Measurements from ENCODE around the gene KRT5. TPM values are rescaled to one million over a fixed set of nuclear protein-coding genes. Genes with fewer than 3 reads are reported as not detected.

KRT5 gene
- total RNA-seq, result not detected

DNA sequence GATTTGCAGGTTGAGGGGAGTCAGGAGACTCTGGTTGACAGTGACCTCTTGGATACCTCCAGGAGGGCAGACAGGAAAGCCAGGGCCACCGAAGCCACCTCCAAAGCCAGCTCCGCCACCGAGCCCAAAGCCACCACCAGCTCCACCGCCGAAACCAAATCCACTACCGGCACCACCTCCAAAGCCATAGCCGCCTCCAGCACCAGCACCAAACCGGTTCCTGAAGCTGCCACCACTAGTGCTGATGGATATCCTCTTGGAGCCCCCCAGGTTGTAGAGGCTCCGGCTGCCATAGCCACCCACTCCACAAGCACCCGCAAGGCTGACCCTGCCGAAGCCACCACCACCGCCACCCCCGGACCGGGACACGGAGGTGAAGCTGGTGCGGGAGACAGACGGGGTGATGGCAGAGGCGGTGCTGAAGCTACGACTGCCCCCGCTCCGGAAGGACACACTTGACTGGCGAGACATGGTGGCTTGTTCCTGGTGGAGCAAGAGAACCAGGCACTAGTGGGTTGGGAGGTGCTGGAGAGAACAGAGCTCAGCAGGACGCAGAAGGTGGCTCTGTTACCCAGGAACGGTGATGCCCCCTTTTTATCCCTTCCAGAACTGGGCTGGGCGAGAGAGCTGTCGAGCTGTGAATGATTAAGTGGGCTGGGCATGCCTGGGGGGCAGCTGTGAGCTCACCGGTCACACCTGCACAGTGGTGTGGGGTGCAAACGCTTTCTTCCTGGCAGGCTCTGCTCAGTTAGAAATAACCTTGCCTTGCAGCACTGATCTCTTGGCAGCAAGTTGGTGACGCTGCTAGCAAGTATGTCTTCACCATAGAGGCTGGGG, at the start of gene KRT5:
TSS of gene KRT5 (minus strand) at position 569 of the 837 bp plus-strand sequence. CDS start at position 471, 98 bp downstream.

DNA sequence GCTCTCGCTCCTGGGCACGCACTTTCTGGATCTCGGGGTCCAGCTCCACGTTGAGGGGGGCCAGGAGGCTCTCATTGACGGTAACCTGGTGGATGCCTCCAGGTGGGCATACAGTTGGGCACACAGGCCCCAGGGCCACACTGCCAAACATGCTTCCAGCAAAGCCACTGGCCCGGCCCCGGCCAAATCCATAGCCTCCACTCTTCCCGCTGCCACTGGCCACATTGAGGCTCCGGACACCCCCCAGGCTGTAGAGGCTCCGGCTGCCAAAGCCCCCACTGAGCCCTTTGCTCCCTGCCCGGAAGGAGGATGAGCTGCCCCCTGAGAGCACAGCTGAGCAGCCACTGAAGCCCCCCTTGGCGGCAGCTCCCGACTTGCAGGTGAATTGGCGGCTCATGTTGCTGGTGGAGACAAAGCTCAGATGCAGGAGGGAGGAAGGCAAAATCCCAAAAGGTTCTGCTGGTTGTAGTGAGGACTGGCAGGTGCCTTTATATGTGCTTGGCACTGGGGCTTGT, 32.5 kb upstream of the KRT5 start, which contains the start of gene KRT71:
TSS of gene KRT71 (minus strand) at position 465 of the 515 bp plus-strand sequence. CDS start at position 397, 68 bp downstream.

DNA sequence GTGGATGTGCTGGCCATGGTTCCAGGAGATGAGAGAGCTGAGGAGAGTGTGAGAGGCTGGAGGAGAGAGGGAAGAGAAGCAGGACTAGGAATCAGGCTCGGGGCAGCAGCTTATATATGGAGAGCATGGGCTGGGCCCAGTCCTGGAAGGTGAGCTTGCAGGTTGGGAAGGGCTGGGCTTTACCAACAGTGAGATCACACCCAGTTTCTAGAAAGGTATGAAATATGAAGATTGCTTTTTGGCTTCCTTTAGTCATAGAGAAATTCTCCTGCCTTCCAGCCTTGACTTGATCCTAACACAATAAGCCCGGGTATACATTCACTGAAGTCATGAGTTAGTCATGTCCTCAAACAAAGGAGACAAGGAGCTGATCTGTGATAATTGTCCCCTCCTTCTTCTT, 27.0 kb downstream of the KRT5 start, which contains the start of gene KRT6A:
TSS of gene KRT6A (minus strand) at position 86 of the 400 bp plus-strand sequence. CDS start at position 17, 69 bp downstream.

DNA sequence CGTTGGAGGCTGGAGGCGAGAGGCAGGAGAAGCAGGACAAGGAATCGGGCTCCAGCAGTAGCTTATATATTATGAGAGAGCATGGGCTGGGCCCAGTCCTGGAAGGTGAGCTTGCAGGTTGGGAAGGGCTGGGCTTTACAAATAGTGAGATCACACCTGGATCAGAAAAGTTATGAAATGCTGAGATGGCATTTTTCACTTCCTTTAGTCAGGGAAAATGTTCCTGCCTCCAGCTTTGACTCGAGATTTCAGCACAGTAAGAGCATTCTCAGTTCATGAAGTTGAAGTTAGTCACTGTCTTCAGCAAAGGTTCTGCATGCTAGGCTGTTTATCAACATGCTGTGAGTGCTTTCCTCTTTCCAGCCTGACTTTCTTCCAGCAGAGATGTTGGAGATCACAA, 46.4 kb downstream of the KRT5 start, which contains the start of gene KRT6C:
TSS of gene KRT6C (minus strand) at position 38 of the 400 bp plus-strand sequence. CDS start 68 bp downstream, outside the sequence.

Other genes starting within 250 kb of the KRT5 start
- gene KRT86, start 245.7 kb downstream of the KRT5 start, total RNA-seq, result under 1 TPM in 1 of 2 experiments, not detected in 1; 0.18 TPM
- gene KRT81, start 228.9 kb downstream of the KRT5 start, total RNA-seq, result not detected
- not detected for gene KRT83, start 199.0 kb downstream of the KRT5 start, total RNA-seq
- gene KRT85, start 152.9 kb downstream of the KRT5 start, total RNA-seq, result not detected
- gene KRT84, start 134.7 kb downstream of the KRT5 start, total RNA-seq, result not detected
- not detected for gene KRT82, start 114.1 kb downstream of the KRT5 start, total RNA-seq
- gene KRT75, start 86.0 kb downstream of the KRT5 start, total RNA-seq, result not detected
- not detected for gene KRT6B, start 68.2 kb downstream of the KRT5 start, total RNA-seq
- gene KRT6C, start 46.6 kb downstream of the KRT5 start, total RNA-seq, result not detected
- gene KRT6A, start 27.1 kb downstream of the KRT5 start, total RNA-seq, result not detected
- not detected for gene KRT71, start 32.8 kb upstream of the KRT5 start, total RNA-seq
- gene KRT74, start 53.4 kb upstream of the KRT5 start, total RNA-seq, result not detected
- gene KRT72, start 81.1 kb upstream of the KRT5 start, total RNA-seq, result 1 to 10 TPM; 5.4 to 5.6 TPM
- 1 to 10 TPM; 3.7 to 4.5 TPM for gene KRT73, start 98.2 kb upstream of the KRT5 start, total RNA-seq
- under 1 TPM in 1 of 2 experiments, not detected in 1; 0.24 TPM for gene KRT2, start 131.8 kb upstream of the KRT5 start, total RNA-seq
- gene KRT1, start 160.0 kb upstream of the KRT5 start, total RNA-seq, result not detected
- not detected for gene KRT77, start 183.1 kb upstream of the KRT5 start, total RNA-seq